Endothelial cell of umbilical vein (primary cell): ENCODE results near the gene CFAP46. TPM values are rescaled to one million over a fixed set of nuclear protein-coding genes. Genes with fewer than 3 reads are reported as not detected.

Experiments
- BruUV-seq: library from RNA; stranded (reverse); fragments of 400-500 nt; replicated peaks from 2 replicates; lab custom pipeline; 2021; lab: Mats Ljungman, UMichigan
- CTCF ChIA-PET: fragments of 300-600, 350-600 bp; sonication (Branson Sonifier 250); formaldehyde crosslinking; loops from one replicate; lab custom pipeline; 2021; ENCODE audit warnings: antibody characterized with exemption, inconsistent platforms; lab: Charles Lee
- POLR2A ChIA-PET: fragments of 300-600, 350-600 bp; sonication (Branson Sonifier 250); formaldehyde crosslinking; loops from one replicate; lab custom pipeline; 2021; ENCODE audit warnings: antibody characterized with exemption, inconsistent platforms; lab: Charles Lee
- DNase-seq: peaks from one replicate; pipeline ENCODE4 v3.0.0-alpha.2; 2011; ENCODE audit warnings: low read depth, low spot score
- FAIRE-seq: peaks from 2 replicates; lab custom pipeline; 2011; peaks lifted over from hg19 to GRCh38; lab: Jason Lieb, UNC
- H2AFZ ChIP-seq: 2 replicates; pipeline ENCODE4 v1.6.0; 2012; ENCODE audit warnings: low read depth, low read length, control low read depth, inconsistent platforms
- H3K27ac ChIP-seq: 2 replicates; pipeline ENCODE4 v1.5.1; 2011; ENCODE audit warnings: low read depth, mild to moderate bottlenecking, control low read depth, low read length, moderate library complexity; ENCODE audit not compliant: insufficient read depth
- H3K27me3 ChIP-seq, 2 experiments: 2 replicates each; pipeline versions ENCODE4 v1.6.0 to v1.6.1; 2011; ENCODE audit warnings: low read length in 2 of 2, mixed read lengths in 1 of 2; ENCODE audit not compliant: control insufficient read depth in 2 of 2, insufficient read depth in 2 of 2
- H3K36me3 ChIP-seq, 2 experiments: 2 replicates in 1 of 2; 3 replicates in 1 of 2; pipeline ENCODE4 v1.5.1; 2011; ENCODE audit warnings: low read length in 2 of 2, mild to moderate bottlenecking in 1 of 2, moderate library complexity in 1 of 2; ENCODE audit not compliant: control insufficient read depth in 2 of 2, insufficient read depth in 2 of 2; ENCODE audit errors: extremely low read depth in 1 of 2
- H3K4me1 ChIP-seq: 3 replicates; pipeline ENCODE4 v1.5.1; 2011; ENCODE audit warnings: mild to moderate bottlenecking, low read length; ENCODE audit not compliant: control insufficient read depth, insufficient read depth; ENCODE audit errors: extremely low read depth
- H3K4me2 ChIP-seq: 2 replicates; pipeline ENCODE4 v1.6.1; 2011; ENCODE audit warnings: low read length, control low read depth, mixed read lengths; ENCODE audit not compliant: insufficient read depth
- H3K4me3 ChIP-seq, 3 experiments: fragments of 200-600 bp in 1 of 3; sonication (generic), shearing (Covaris generic) in 1 of 3; replicated peaks in 1 of 3; 2 replicates each; pipeline ENCODE4 v1.5.1; 2011 to 2016; ENCODE audit warnings: control low read depth in 3 of 3, low read length in 3 of 3, mild to moderate bottlenecking in 2 of 3, inconsistent platforms in 1 of 3, low read depth in 1 of 3, moderate library complexity in 1 of 3; ENCODE audit not compliant: insufficient read depth in 1 of 3
- H3K79me2 ChIP-seq: 2 replicates; pipeline ENCODE4 v1.6.0; 2012; ENCODE audit warnings: low read length, inconsistent platforms; ENCODE audit not compliant: control insufficient read depth, insufficient read depth
- H3K9ac ChIP-seq: replicated peaks from 2 replicates; pipeline ENCODE3; 2011; ENCODE audit warnings: low read length, control low read depth; ENCODE audit not compliant: insufficient read depth; ENCODE audit errors: extremely low read depth
- H3K9me1 ChIP-seq: replicated peaks from 3 replicates; pipeline ENCODE4 v1.6.0; 2011; ENCODE audit warnings: mild to moderate bottlenecking, low read length; ENCODE audit not compliant: control insufficient read depth, insufficient read depth; ENCODE audit errors: extremely low read depth
- H3K9me3 ChIP-seq: replicated peaks from 2 replicates; pipeline ENCODE4 v1.5.1; 2012; ENCODE audit warnings: low read length, inconsistent platforms; ENCODE audit not compliant: control insufficient read depth, insufficient read depth
- H4K20me1 ChIP-seq: replicated peaks from 2 replicates; pipeline ENCODE3; 2011; ENCODE audit warnings: mild to moderate bottlenecking, low read length; ENCODE audit not compliant: control insufficient read depth, insufficient read depth; ENCODE audit errors: extremely low read depth
- CTCF ChIP-seq, 2 donors: IDR thresholded peaks; 1 replicate in 1 of 2; 2 replicates in 1 of 2; pipeline ENCODE4 v1.5.1; 2011; ENCODE audit warnings: low read length in 2 of 2, mild to moderate bottlenecking in 2 of 2, moderate library complexity in 2 of 2, control low read depth in 1 of 2, inconsistent platforms in 1 of 2, low read depth in 1 of 2; ENCODE audit not compliant: insufficient read depth in 1 of 2; ENCODE audit errors: extremely low read depth in 1 of 2
- EZH2 ChIP-seq: IDR thresholded peaks from 2 replicates; pipeline ENCODE4 v1.6.1; 2012; ENCODE audit warnings: borderline replicate concordance, low read depth, mild to moderate bottlenecking, moderate library complexity, low read length, inconsistent platforms; ENCODE audit not compliant: severe bottlenecking
- JUN ChIP-seq: IDR thresholded peaks from 2 replicates; pipeline ENCODE4 v1.6.1; 2011; ENCODE audit warnings: borderline replicate concordance, low read depth; ENCODE audit not compliant: insufficient read length, insufficient read depth
- MAX ChIP-seq: IDR thresholded peaks from 2 replicates; pipeline ENCODE4 v1.6.1; 2011; ENCODE audit not compliant: insufficient read depth, insufficient read length
- MYC ChIP-seq: IDR thresholded peaks from one replicate; pipeline ENCODE4 v1.6.1; 2011; ENCODE audit warnings: mild to moderate bottlenecking, low read depth, low read length
- POLR2A ChIP-seq: IDR thresholded peaks from 2 replicates; pipeline ENCODE4 v1.6.1; 2012; ENCODE audit warnings: low read depth, mild to moderate bottlenecking, control low read depth, low read length
- POLR2AphosphoS5 ChIP-seq: IDR thresholded peaks from 2 replicates; pipeline ENCODE4 v1.6.1; 2012; ENCODE audit warnings: low read depth, mild to moderate bottlenecking, control low read depth, low read length, moderate library complexity; ENCODE audit not compliant: insufficient read depth
- dilution Hi-C: fragments of 300-500 bp; cut with MboI; formaldehyde crosslinking; loops from one replicate; pipeline ENCODE4 v1.15.0; 2019; ENCODE audit warnings: low sequenced_read_pairs; ENCODE audit not compliant: extremely low pct_ligation_motif_present
- intact Hi-C: fragments of 100-400 bp; cut with micrococcal nuclease; formaldehyde crosslinking; loops from one replicate; pipeline ENCODE4 v1.10.0; 2022
- polyA plus RNA-seq, 4 experiments: library from polyadenylated mRNA; depleted of rRNA in 3 of 4; stranded (reverse) in 3 of 4; unstranded in 1 of 4; fragments of >200 nt; gene quantifications; 2 replicates each; pipeline versions ENCODE4 v1.2.1 to v1.2.3, GENCODE V29; 2011 to 2012; ENCODE audit warnings: missing spikeins in 1 of 4
- total RNA-seq: library from RNA; stranded (reverse); gene quantifications from 2 replicates; pipeline ENCODE4 v1.2.3, GENCODE V29; 2021

Gene CFAP46
- total and polyA plus RNA-seq, 2 donors (not counting 3 experiments of a cell fraction or from before 2014, with no cell fraction given) = 0.75 to 0.98 TPM

DNA sequence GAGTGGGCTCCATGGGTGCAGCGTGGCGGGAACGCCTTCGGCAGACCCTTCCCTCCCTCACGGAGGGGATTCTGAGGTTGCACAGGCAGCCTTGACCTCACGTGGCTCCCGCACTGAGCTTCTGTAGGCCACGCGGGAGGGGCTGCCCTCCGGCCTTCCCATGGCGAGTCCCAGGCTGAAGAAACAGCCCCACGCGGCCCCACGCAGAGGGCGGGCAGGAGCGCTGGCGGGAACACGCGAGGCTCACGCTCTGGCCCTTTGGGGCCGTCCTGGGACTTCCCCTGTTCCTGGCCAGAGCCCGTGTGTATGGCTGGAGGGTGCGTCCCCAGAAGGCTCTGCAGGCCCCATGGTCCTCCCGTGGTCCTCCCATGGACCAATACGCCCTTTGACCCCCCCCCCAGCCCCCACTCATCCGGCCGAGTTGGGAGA lies 134.7 kb downstream of the CFAP46 start:
- intact Hi-C loops (no loop called here), dilution Hi-C loops (no loop called here)
- no peak for DNase-seq
- no peak for TF ChIP-seq JUN
- no peak for TF ChIP-seq MYC
- no peak for TF ChIP-seq CTCF (IDR thresholded peaks at IDR 0.05; ENCODE audit: extremely low read depth in 1 of 2, insufficient read depth in 1 of 2, low read depth in 1 of 2, low read length in 2 of 2)
- TF ChIP-seq MAX = no peak
- H3K4me1 ChIP-seq = no peaks in the 10 kb centered on the region
- H3K9ac ChIP-seq = no peak overlapping the region
- no peaks in the 10 kb centered on the region for H3K9me3 ChIP-seq
- CTCF ChIA-PET = no interaction called here
- H3K9me1 ChIP-seq = no peaks in the 10 kb centered on the region
- no peaks in the 10 kb centered on the region for H3K79me2 ChIP-seq
- no peak for FAIRE-seq
- H3K4me2 ChIP-seq = no peak overlapping the region
- POLR2A ChIA-PET = no interaction called here
- no peaks in the 10 kb centered on the region for H3K27me3 ChIP-seq
- no peak overlapping the region for H3K4me3 ChIP-seq
- no peak overlapping the region for H3K27ac ChIP-seq
- H3K36me3 ChIP-seq = no peaks in the 10 kb centered on the region
- no TSS peak for BruUV-seq
- no peak overlapping the region for H2AFZ ChIP-seq
- no peaks in the 10 kb centered on the region for H4K20me1 ChIP-seq

- H3K27me3 ChIP-seq = no peaks in the 10 kb centered on the region
- H3K36me3 ChIP-seq = no peaks in the 10 kb centered on the region
- CTCF ChIA-PET = interaction anchor here (1.2 kb wide), 1 partner anchor 9 kb away, joined by 4 read pairs; no protein-coding TSS in a partner anchor
- no TSS peak for BruUV-seq
- H3K9ac ChIP-seq = no peak overlapping the region
- no peaks in the 10 kb centered on the region for H3K9me3 ChIP-seq
- intact Hi-C loops (no loop called here), dilution Hi-C loops (no loop called here)
- FAIRE-seq = no peak
- H3K27ac ChIP-seq = no peak overlapping the region
- H3K9me1 ChIP-seq = no peaks in the 10 kb centered on the region
- DNase-seq = no peak
- no peaks in the 10 kb centered on the region for H4K20me1 ChIP-seq
- no peaks in the 10 kb centered on the region for H3K4me1 ChIP-seq
- TF ChIP-seq POLR2AphosphoS5 (no peak), MAX (no peak), POLR2A (no peak), EZH2 (no peak)
- H3K4me3 ChIP-seq = no peak overlapping the region
- no peaks in the 10 kb centered on the region for H3K79me2 ChIP-seq
- POLR2A ChIA-PET = no interaction called here
- no peak overlapping the region for H2AFZ ChIP-seq
- H3K4me2 ChIP-seq = no peak overlapping the region
Measured at GRCh38 chr10:132806561-132807003, 135.8 kb downstream of the CFAP46 start.
